NCI-H748 (cell line): ENCODE results near the gene B3GNT7.
"Not testable (repeated sequence)": the region's sequence is repeated elsewhere in the genome, so short reads cannot be mapped to it uniquely, and the experiment has no call there.

Experiments used
- DNase-seq: peaks from one replicate; lab custom pipeline; 2025; ENCODE audit not compliant: unreplicated experiment; lab: John Stamatoyannopoulos, UW

Gene B3GNT7

GRCh38 chr2:231399853-231400680, 4.6 kb downstream of the B3GNT7 start:
- no peak for DNase-seq

- not testable (repeated sequence) for DNase-seq
Measured at GRCh38 chr2:231400681-231401080, 5.2 kb downstream of the B3GNT7 start.

GRCh38 chr2:231401101-231401500, 5.6 kb downstream of the B3GNT7 start:
- DNase-seq = not testable (repeated sequence)

- not testable (repeated sequence) for DNase-seq
Measured at GRCh38 chr2:231403421-231404182, 8.1 kb downstream of the B3GNT7 start.

- DNase-seq = not testable (repeated sequence)
Measured at GRCh38 chr2:231404183-231404578, 8.7 kb downstream of the B3GNT7 start.

- not testable (repeated sequence) for DNase-seq
Measured at GRCh38 chr2:231405601-231406367, 10.3 kb downstream of the B3GNT7 start.

- DNase-seq = not testable (repeated sequence)
Measured at GRCh38 chr2:231407686-231408085, 12.2 kb downstream of the B3GNT7 start.

GRCh38 chr2:231408304-231408703, 12.8 kb downstream of the B3GNT7 start:
- not testable (repeated sequence) for DNase-seq

GRCh38 chr2:231409776-231410175, 14.3 kb downstream of the B3GNT7 start:
- no peak for DNase-seq

- no peak for DNase-seq
Measured at GRCh38 chr2:231410293-231411004, 14.9 kb downstream of the B3GNT7 start.

GRCh38 chr2:231411237-231411636, 15.7 kb downstream of the B3GNT7 start:
- DNase-seq = no peak

GRCh38 chr2:231411831-231412617, 16.5 kb downstream of the B3GNT7 start:
- peak; percentile 85 for DNase-seq

GRCh38 chr2:231412618-231412963, 17.1 kb downstream of the B3GNT7 start:
- no peak for DNase-seq

- DNase-seq = no peak
Measured at GRCh38 chr2:231413456-231413855, 17.9 kb downstream of the B3GNT7 start.

GRCh38 chr2:231413921-231414476, 18.5 kb downstream of the B3GNT7 start:
- no peak for DNase-seq

GRCh38 chr2:231415029-231415428, 19.5 kb downstream of the B3GNT7 start:
- DNase-seq = no peak

GRCh38 chr2:231418820-231419640, 23.5 kb downstream of the B3GNT7 start:
- DNase-seq = no peak

- DNase-seq = no peak
Measured at GRCh38 chr2:231421051-231421580, 25.6 kb downstream of the B3GNT7 start.

- no peak for DNase-seq
Measured at GRCh38 chr2:231422056-231422455, 26.5 kb downstream of the B3GNT7 start.
